Stimulated activated CD8-positive, alpha-beta memory T cell treated with anti-CD3 and anti-CD28 coated beads, Interleukin-7, amount 100 ng/mL, for 4 hours (primary cell): ENCODE measurements around the gene ZNF74.

Experiments
- DNase-seq, 2 donors: peaks; one replicate each; pipeline ENCODE4 v3.0.0-alpha.2; 2020; ENCODE audit warnings: low read depth in 2 of 2

Gene ZNF74

GRCh38 chr22:20432244-20432686, 38.3 kb downstream of the ZNF74 start:
- no peak for DNase-seq

- DNase-seq = no peak
Measured at GRCh38 chr22:20433191-20433590, 39.2 kb downstream of the ZNF74 start.

DNA sequence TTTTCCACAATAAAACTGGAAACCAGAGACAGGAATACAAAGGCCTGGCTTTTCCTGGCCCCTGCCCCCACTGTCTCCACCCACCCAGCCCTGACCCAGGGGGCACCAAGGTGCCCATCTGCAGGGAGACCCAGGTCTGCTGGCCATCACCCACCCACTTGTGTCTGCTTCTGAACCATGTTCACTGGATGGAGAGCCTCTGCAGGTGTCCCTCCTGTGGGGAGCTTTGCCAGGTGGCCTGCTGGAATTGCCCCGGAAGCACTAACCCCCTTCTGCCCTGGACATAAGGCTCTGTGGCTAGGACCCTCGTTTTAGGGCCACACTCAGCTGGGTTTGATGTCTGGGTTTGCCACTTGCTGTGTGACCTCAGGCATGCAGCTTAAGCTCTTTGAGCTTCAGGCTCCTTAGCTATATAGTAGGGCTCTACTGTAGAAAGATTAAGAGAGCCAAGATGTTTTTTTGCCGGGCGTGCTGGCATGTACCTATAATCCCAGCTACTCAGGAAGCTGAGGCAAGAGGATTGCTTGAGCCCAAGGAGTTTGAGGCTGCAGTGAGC, 39.8 kb downstream of the ZNF74 start:
- no peak for DNase-seq

- no peak for DNase-seq
Measured at GRCh38 chr22:20434264-20434751, 40.4 kb downstream of the ZNF74 start.

GRCh38 chr22:20434773-20435172, 40.8 kb downstream of the ZNF74 start:
- no peak for DNase-seq

GRCh38 chr22:20435436-20436306, 41.7 kb downstream of the ZNF74 start:
- no peak for DNase-seq

GRCh38 chr22:20436307-20436767, 42.4 kb downstream of the ZNF74 start:
- no peak for DNase-seq

DNA sequence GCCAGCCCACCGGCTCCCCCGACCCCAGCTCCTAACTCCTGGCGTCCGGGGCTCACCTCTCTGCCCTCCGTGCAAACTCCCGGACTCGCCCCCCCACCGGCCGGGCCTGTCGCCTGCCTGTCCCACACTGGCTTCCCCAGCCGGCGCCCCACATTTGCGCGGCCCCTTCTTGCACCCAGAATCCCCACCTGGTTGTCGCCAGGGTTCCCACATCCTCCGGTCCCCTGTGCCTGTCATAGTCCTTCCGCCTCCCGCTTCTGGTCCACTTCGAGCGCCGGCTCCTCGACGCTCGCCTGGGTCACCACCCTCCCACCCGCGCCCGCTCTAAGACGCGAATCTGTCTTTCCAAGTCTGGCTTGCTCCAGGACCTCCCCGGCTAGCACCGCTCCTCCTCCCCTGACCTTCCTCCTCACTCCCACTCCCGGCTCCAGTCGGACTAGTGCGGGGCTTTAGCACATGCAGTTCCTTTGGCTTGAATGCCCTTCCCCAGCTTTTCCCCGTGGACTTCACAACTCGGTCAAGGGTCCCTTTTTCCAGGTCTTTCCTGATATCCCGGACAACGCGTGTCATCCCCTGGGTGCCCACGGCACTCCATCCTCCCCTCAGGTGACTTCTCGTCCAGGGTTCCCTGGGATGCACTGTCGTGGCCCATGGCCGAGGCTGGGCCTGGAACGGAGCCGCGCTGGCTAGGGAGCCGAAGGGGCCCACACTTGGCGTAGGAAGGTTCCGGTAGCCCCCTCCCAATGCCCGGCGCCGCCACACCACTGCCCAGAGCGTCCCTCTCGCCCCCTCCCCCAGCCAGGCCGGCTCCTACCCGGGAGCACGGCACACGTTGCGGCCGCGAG, 43.0 kb downstream of the ZNF74 start:
- no peak for DNase-seq

- no peak for DNase-seq
Measured at GRCh38 chr22:20437613-20438426, 43.9 kb downstream of the ZNF74 start, which contains the start of gene SCARF2. Gene SCARF2 (minus strand): TSS chr22:20437825. CDS start chr22:20437754, 71 bp downstream.

DNA sequence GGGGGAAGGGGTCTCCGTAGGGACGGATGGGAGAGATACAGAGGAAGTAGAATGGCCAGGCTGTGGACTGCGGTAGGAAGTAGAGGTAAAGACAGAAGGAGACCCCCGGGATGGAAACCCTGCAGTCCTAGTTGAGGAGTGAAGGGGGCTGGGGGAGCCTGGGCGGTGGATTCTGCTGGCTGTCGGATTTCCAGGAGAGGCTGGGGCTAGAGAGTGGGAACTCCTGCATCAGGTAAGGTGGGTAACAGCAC, 44.4 kb downstream of the ZNF74 start:
- no peak for DNase-seq

DNA sequence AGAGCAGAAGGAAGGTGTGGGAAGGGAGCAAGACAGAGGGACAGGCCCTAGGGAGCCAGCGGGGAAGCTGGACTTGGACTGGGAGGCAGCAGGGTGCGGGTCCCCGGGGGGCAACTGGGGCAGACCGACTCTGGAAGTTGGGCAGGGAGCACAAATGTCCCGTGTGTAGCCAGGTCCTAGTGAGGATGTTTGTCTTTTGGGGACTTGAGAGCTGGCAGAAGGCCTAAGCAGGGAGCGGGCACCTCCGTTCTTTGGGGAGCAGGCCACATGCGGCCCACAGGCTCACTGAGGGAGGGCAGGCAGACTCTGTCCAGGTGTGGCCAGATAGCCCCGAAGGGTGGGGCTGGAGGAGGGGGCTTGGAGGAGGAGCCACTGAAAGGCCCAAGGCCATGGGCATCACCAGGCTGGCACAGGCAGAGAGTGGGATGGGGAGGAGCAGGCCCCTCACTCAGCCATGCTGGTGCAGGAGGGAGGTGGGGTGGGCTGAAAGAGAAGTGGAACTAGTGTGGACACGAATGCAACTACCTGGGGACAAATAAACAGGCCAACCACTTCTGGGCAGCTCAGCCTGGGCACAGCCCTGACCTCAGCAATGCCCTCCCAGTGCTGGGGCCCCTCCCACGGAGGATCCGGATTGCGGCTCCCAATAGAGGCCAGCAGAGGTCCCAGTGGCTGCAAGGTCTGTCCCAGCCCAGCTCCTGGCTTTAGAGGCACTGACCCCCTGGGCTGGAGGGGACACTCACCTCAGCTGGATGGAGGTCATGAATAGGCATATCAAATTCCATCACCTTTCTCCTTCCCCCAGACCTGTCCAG, 44.9 kb downstream of the ZNF74 start:
- no peak for DNase-seq

DNA sequence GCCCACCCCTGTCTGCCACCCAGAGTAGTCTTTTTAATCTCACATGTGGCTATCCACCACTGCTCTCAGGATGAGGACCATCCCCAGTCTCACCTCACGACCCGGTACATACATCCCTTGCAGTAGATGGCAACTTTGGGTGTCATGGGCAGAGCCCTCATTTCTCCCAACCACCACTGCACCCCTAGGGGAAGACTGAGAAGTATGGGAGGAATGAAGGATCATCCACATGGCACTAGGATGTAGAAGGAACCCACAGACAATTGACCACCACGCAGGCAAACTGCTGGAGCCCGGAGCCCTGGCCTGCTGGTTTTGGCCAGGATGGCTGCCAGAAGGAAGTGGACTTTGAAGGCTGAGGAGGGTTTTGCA, 45.6 kb downstream of the ZNF74 start:
- DNase-seq = no peak

GRCh38 chr22:20439928-20440575, 46.1 kb downstream of the ZNF74 start:
- no peak for DNase-seq

- DNase-seq = no peak
Measured at GRCh38 chr22:20440637-20441591, 47.0 kb downstream of the ZNF74 start.

- DNase-seq = no peak
Measured at GRCh38 chr22:20441631-20442484, 47.9 kb downstream of the ZNF74 start.

GRCh38 chr22:20442485-20443284, 48.7 kb downstream of the ZNF74 start:
- DNase-seq = no peak

DNA sequence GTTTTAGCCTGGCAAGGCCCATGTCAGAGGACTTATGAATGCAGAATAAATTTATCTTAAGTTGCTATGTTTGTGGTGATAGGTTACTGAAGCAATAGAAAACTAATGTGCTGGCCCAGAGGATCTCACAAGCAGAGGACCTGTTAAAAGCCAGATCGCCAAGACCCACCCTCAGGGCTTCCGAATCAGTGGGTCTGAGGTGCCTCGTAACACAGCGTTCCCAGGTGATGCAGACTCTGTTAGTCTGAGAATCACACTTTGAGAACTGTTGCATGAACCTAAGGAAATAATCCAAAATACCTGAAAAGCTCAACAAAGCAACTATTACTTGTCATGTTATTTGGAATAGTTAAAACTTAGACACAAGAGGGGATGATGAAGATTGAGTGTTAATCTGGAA, 50.4 kb downstream of the ZNF74 start:
- no peak for DNase-seq
